Esophagus muscularis mucosa (tissue), 4 donors: ENCODE measurements around the gene VARS1. TPM values are rescaled to one million over a fixed set of nuclear protein-coding genes. Genes with fewer than 3 reads are reported as not detected.
"Not testable (repeated sequence)": the region's sequence is repeated elsewhere in the genome, so short reads cannot be mapped to it uniquely, and the experiment has no call there.

Experiments
- DNase-seq: peaks from one replicate; pipeline ENCODE4 v3.0.0-alpha.2; 2017; ENCODE audit errors: extremely low spot score
- H3K27ac ChIP-seq, 4 donors: fragments of 200-600 bp; sonication (generic); replicated peaks in 1 of 4; 1 replicate in 3 of 4; 2 replicates in 1 of 4; pipeline ENCODE4 v1.5.1; 2016 to 2019; ENCODE audit warnings: mild to moderate bottlenecking in 1 of 4
- H3K27me3 ChIP-seq, 4 donors: fragments of 200-600 bp; sonication (generic); one replicate each; pipeline versions ENCODE4 v1.5.1 to v1.6.0; 2016 to 2019
- H3K36me3 ChIP-seq, 4 donors: fragments of 200-600 bp; sonication (generic); one replicate each; pipeline ENCODE4 v1.5.1; 2016 to 2019
- H3K4me1 ChIP-seq, 4 donors: fragments of 200-600 bp; sonication (generic); one replicate each; pipeline ENCODE4 v1.5.1; 2016 to 2019
- H3K4me3 ChIP-seq, 4 donors: fragments of 200-600 bp; sonication (generic); 1 replicate in 2 of 4; 2 replicates in 2 of 4; pipeline ENCODE4 v1.5.1; 2016 to 2019; ENCODE audit warnings: mild to moderate bottlenecking in 4 of 4, moderate library complexity in 1 of 4
- H3K9me3 ChIP-seq, 4 donors: fragments of 200-600 bp; sonication (generic); 1 replicate in 3 of 4; 2 replicates in 1 of 4; pipeline ENCODE4 v1.5.1; 2016 to 2019
- CTCF ChIP-seq, 3 experiments: fragments of 200-600 bp in 2 of 3; fragments of 450-650 bp in 1 of 3; sonication (generic) in 2 of 3; IDR thresholded peaks; one replicate each; pipeline ENCODE4 v1.5.1; 2017 to 2019; ENCODE audit warnings: antibody characterized with exemption in 3 of 3, mild to moderate bottlenecking in 2 of 3, moderate library complexity in 1 of 3
- EP300 ChIP-seq: sonication (generic); formaldehyde crosslinking; IDR thresholded peaks from one replicate; pipeline ENCODE4 v1.6.1; 2017; ENCODE audit warnings: antibody characterized with exemption
- POLR2A ChIP-seq: fragments of 450-650 bp; IDR thresholded peaks from one replicate; pipeline ENCODE4 v1.6.1; 2017; ENCODE audit warnings: antibody characterized with exemption, moderate library complexity, mild to moderate bottlenecking, low read depth
- POLR2AphosphoS5 ChIP-seq, 2 donors: sonication (generic); formaldehyde crosslinking; IDR thresholded peaks; one replicate each; pipeline ENCODE4 v1.6.1; 2017; ENCODE audit warnings: antibody characterized with exemption in 2 of 2
- WGBS: methylation state at CpG from one replicate; pipeline ENCODE4 v1.1.5; 2018; 5-methylcytosine and 5-hydroxymethylcytosine counted together
- intact Hi-C: fragments of 100-400 bp; cut with DNase I; formaldehyde crosslinking; loops from one replicate; pipeline ENCODE4 v1.15.1; 2023
- total RNA-seq, 4 donors: library from RNA; depleted of rRNA; stranded (reverse); fragments of >200 nt; gene quantifications; one replicate each; pipeline versions ENCODE4 v1.1.0 to v1.2.1, GENCODE V29; 2016

VARS1 gene
- total RNA-seq, 4 donors from 2014 or later, result 25.0 to 53.2 (median 34.8) TPM

- TF ChIP-seq POLR2AphosphoS5 (IDR thresholded peaks at IDR 0.05) (no peak), CTCF (IDR thresholded peaks at IDR 0.05) (no peak), POLR2A (no peak)
- intact Hi-C loops, result loop anchor here (5.0 kb wide), 2 partner anchors 37 to 58 kb away; partner anchors contain the start of gene CLIC1
- peaks cover 8 to 40% (median 25%) of the 10 kb centered on the region in 4 donors for H3K36me3 ChIP-seq
- H3K27ac ChIP-seq, result peak overlapping the region; percentile 92 to 99 (median 95)
- H3K9me3 ChIP-seq, result no peaks in the 10 kb centered on the region
- H3K4me1 ChIP-seq, result peaks cover 13 to 34% (median 29%) of the 10 kb centered on the region in 4 donors
- DNase-seq, result no peak
- H3K27me3 ChIP-seq, result no peaks in the 10 kb centered on the region
- H3K4me3 ChIP-seq, result peak overlapping the region; percentile 92 to 93 (median 93)
- 3% methylated on average over 28 of the region's 44 CpGs for WGBS
Measured at GRCh38 chr6:31794866-31795615, 511 bp downstream of the VARS1 start.

- Histone ChIP-seq H3K36me3 (peaks cover 13 to 47% (median 29%) of the 10 kb centered on the region in 4 donors), H3K9me3 (no peaks in the 10 kb centered on the region), H3K27me3 (no peaks in the 10 kb centered on the region), H3K4me1 (peaks cover 13 to 34% (median 29%) of the 10 kb centered on the region in 4 donors), H3K4me3 (peak overlapping the region; percentile 92 to 93 (median 93)), H3K27ac (peak overlapping the region; percentile 92 to 99 (median 95))
- intact Hi-C loops, result loop anchor here (5.0 kb wide), 1 partner anchor 38 kb away; no protein-coding TSS in a partner anchor
- whole genome bisulfite sequencing, result 26% methylated on average over 7 of the region's 7 CpGs
- TF ChIP-seq POLR2AphosphoS5 (IDR thresholded peaks at IDR 0.05), result peak in 1 of 2 donors; percentile 47
- no peak for TF ChIP-seq CTCF (IDR thresholded peaks at IDR 0.05)
- no peak for DNase-seq
Measured at GRCh38 chr6:31794294-31794865, 1.2 kb downstream of the VARS1 start.

GRCh38 chr6:31793927-31794245 lies 1.7 kb downstream of the VARS1 start:
- intact Hi-C loops, result loop anchor here (5.0 kb wide), 1 partner anchor 38 kb away; no protein-coding TSS in a partner anchor
- H3K9me3 ChIP-seq, DNase-seq, H3K27me3 ChIP-seq: not testable (repeated sequence)
- Histone ChIP-seq H3K4me1 (peaks cover 13 to 34% (median 29%) of the 10 kb centered on the region in 4 donors), H3K27ac (peak overlapping the region; percentile 92 to 99 (median 95)), H3K36me3 (peaks cover 13 to 50% (median 32%) of the 10 kb centered on the region in 4 donors), H3K4me3 (peak overlapping the region in 2 of 4 donors; percentile 93)
- 92% methylated on average over 6 of the region's 6 CpGs for WGBS

GRCh38 chr6:31792761-31793171 lies 2.8 kb downstream of the VARS1 start:
- Histone ChIP-seq H3K4me3 (no peak overlapping the region), H3K27ac (peak overlapping the region in 1 of 4 donors; percentile 22), H3K36me3 (peaks cover 13 to 55% (median 32%) of the 10 kb centered on the region in 4 donors), H3K4me1 (peaks cover 13 to 34% (median 29%) of the 10 kb centered on the region in 4 donors), H3K9me3 (no peaks in the 10 kb centered on the region), H3K27me3 (no peaks in the 10 kb centered on the region)
- WGBS, result 89% methylated on average over 9 of the region's 12 CpGs
- intact Hi-C loops, result loop anchor here (5.0 kb wide), 1 partner anchor 40 kb away; no protein-coding TSS in a partner anchor
- TF ChIP-seq CTCF (IDR thresholded peaks at IDR 0.05) (no peak), POLR2A (no peak), EP300 (no peak), POLR2AphosphoS5 (IDR thresholded peaks at IDR 0.05) (no peak)
- no peak for DNase-seq

- TF ChIP-seq EP300 (no peak), POLR2A (no peak), CTCF (IDR thresholded peaks at IDR 0.05) (no peak), POLR2AphosphoS5 (IDR thresholded peaks at IDR 0.05) (no peak)
- H3K9me3 ChIP-seq, result no peaks in the 10 kb centered on the region
- H3K4me3 ChIP-seq, result no peak overlapping the region
- WGBS, result 81% methylated on average over 3 of the region's 3 CpGs
- peaks cover 13 to 34% (median 29%) of the 10 kb centered on the region in 4 donors for H3K4me1 ChIP-seq
- peaks cover 13 to 55% (median 33%) of the 10 kb centered on the region in 4 donors for H3K36me3 ChIP-seq
- no peaks in the 10 kb centered on the region for H3K27me3 ChIP-seq
- no peak overlapping the region for H3K27ac ChIP-seq
- DNase-seq, result no peak
- intact Hi-C loops, result loop anchor here (5.0 kb wide), 1 partner anchor 40 kb away; no protein-coding TSS in a partner anchor
Measured at GRCh38 chr6:31792090-31792374, 3.5 kb downstream of the VARS1 start.
